NCI-H187 (cell line): ENCODE results near the gene FAM219B.
"Not testable (repeated sequence)": the region's sequence is repeated elsewhere in the genome, so short reads cannot be mapped to it uniquely, and the experiment has no call there.

ENCODE experiments used
- DNase-seq, 2 experiments: peaks; one replicate each; lab custom pipeline; 2025; lab: John Stamatoyannopoulos, UW

The FAM219B gene

DNA sequence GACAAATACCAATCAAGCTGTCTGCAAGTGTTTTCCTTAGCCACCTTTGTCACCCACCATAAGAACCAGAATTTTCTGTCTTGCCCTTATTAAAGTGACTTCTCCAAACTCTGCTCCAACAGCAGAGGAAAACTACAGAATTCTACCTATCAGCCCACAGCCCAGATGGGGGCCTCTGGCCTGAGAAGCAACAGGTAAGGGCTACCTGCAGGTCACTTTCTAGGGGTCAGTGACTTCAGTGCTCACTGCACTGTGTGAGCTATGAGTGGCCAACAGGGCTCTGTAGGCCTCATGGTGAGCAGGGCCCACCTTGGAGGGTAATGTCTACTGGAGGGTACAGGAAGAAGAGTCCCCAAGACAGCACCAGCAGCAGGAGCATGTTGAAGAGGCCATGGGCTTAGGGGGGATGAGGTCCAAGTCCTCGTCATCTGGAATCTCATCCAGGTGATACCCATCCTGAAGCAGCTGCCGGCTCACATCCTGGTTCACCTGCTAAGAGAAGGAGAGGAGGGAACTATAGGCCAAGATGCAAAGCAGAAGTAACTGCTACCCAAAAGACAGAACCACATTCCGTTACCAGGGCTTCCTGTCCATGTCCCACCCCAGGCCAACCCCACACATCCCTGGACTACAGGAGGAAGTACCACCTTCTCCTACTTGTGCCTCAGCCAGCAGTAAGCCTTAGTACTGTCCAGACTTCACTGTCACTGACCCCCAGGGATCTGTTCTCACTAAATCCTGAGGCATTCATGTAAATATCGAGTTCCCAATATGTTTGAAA lies 4.2 kb downstream of the FAM219B start:
- DNase-seq = no peak

GRCh38 chr15:74901612-74902063 lies 5.0 kb downstream of the FAM219B start:
- DNase-seq = peak in 1 of 2 experiments; percentile 11

GRCh38 chr15:74897300-74897701 lies 9.3 kb downstream of the FAM219B start:
- DNase-seq = no peak

GRCh38 chr15:74896316-74896715 lies 10.3 kb downstream of the FAM219B start:
- no peak for DNase-seq

- DNase-seq = no peak
Measured at GRCh38 chr15:74895830-74896229, 10.8 kb downstream of the FAM219B start.

GRCh38 chr15:74894383-74894782 lies 12.3 kb downstream of the FAM219B start:
- DNase-seq = not testable (repeated sequence)

GRCh38 chr15:74893627-74894026 lies 13.0 kb downstream of the FAM219B start:
- no peak for DNase-seq

GRCh38 chr15:74892931-74893330 lies 13.7 kb downstream of the FAM219B start:
- DNase-seq = no peak

GRCh38 chr15:74892313-74892712 lies 14.3 kb downstream of the FAM219B start:
- DNase-seq = no peak

DNA sequence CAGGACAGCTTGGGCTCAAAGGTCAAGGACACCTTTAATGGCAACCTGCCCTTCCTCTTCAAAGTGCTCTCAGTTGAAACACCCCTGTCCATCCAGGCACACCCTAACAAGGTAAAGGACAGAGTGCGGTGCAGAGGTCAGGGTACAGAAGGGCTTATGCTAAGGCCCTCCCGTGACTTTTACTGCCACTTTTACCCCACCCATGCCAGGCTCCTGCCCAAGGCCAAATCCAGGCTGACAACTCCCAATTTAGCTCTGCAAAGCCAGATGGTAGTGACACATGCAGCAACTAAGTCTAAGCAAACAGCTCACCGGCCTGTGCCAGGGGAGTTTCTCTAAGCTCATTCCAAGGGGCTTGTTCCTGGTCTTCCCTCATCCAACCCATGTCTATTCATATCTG lies 15.2 kb downstream of the FAM219B start:
- no peak for DNase-seq

DNA sequence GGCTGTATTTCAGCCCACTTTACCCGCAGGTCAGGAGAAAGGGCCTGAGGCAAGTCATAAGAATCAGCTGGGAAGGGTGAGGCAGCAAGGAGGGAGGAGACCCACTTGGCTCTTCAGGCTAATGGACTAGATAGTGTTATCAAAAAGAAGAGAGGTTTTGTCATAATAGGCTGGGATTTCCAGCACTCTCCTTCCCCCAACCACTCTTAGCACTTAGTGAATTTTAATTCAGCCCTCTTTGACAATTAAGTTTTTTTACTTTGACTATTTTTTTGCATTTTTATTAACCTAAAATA lies 16.0 kb downstream of the FAM219B start:
- no peak for DNase-seq

DNA sequence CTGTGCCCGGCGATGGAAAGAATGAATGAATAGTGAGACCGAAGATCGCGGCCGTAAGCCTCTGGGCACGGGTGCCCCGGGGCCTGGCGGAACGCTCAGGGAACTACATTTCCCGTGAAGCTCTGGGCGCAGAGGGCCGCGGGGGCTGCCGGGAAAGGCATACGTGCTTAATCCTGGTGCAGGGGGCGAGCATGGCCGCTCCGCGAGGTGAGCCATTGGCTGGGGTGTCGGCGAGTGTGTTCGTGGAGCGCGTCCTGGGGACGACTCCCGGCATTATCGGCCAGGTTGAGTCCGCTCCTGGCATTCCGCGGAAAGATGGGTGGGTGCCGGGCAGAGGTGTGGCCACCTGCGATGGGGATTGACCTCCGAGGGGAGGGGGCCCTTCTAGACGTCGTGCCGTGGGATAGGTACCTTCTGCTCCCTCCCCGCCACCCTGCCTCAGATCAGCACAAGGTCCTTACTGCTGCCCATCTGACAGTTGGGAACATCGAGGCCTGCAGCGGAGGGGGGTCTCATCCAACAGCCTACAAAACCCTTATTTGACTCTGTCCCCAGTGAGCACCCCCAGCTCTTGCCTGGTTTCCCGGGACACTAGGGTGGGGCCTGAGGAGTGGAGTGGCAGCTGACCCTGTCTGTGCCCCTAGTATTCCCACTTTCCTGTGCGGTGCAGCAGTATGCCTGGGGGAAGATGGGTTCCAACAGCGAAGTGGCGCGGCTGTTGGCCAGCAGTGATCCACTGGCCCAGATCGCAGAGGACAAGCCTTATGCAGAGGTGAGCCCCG lies 16.6 kb downstream of the FAM219B start, which contains the start of gene MPI:
Gene MPI (plus strand): TSS at position 160 of the 782 bp plus-strand sequence. CDS start 32 bp downstream, at position 192.
- peak; percentile 46 to 66 for DNase-seq

DNA sequence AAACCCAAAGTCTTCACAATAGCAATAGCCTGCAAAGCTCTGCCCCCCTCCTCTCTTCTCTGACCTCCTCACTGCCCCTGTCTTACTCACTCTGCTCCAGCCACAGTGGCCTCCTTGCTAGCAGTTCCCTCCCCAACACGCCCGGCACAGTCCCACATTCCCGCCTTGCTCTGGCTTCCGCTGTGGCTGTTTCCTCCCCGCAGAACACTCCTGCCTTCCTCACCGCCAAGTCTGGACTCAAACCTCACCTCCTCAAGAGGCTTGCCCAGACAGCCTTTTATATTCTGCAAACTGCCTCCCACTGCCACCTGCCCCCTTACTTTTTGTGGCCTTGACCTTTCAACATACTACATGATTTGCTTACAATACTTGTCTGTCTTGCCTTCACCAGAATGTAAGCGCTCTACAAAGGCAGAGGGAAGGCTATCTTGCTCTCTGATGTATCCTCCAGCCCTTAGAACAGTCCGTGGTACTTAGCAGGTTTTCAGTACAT lies 17.2 kb downstream of the FAM219B start:
- DNase-seq = no peak

GRCh38 chr15:74888716-74889115 lies 17.9 kb downstream of the FAM219B start:
- no peak for DNase-seq

GRCh38 chr15:74887537-74888193 lies 19.0 kb downstream of the FAM219B start:
- not testable (repeated sequence) for DNase-seq

DNA sequence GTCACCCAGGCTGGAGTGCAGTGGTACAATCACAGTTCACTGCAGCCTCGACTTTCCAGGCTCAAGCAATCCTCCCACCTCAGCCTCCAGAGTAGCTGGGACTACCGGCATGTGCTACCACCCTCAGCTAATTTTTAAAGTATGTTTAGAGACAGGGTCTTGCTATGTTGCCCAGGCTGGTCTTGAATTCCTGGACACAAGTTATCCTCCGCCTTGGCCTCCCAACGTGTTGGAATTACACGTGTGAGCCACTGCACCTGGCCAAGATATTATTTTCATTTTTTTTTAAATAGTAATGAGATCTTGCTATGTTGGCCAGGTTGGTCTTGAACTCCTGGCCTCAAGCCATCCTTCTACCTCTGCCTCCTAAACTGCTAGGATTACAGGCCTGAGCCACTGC lies 21.2 kb downstream of the FAM219B start:
- no peak for DNase-seq

GRCh38 chr15:74884428-74885223 lies 22.0 kb downstream of the FAM219B start:
- DNase-seq = no peak

GRCh38 chr15:74882528-74882927 lies 24.1 kb downstream of the FAM219B start:
- no peak for DNase-seq

DNA sequence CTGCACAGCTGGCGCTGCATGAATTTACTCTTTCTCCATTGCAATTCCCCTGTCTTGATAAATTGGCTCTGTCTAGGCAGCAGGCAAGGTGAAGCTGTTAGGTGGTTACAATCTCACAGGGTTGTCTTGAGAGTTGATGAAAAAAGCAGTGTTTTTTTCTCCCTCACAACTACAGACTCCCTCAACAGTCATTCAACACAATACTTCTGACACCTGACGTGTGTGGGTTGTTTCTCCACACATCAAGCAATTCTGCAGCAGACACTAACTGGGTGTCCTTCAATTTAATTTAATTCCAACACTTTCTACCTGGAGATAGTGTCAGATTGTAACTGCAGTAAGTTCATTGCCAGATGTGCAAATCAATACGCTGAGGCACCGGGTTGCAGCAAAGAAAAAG lies 28.4 kb downstream of the FAM219B start:
- DNase-seq = no peak

DNA sequence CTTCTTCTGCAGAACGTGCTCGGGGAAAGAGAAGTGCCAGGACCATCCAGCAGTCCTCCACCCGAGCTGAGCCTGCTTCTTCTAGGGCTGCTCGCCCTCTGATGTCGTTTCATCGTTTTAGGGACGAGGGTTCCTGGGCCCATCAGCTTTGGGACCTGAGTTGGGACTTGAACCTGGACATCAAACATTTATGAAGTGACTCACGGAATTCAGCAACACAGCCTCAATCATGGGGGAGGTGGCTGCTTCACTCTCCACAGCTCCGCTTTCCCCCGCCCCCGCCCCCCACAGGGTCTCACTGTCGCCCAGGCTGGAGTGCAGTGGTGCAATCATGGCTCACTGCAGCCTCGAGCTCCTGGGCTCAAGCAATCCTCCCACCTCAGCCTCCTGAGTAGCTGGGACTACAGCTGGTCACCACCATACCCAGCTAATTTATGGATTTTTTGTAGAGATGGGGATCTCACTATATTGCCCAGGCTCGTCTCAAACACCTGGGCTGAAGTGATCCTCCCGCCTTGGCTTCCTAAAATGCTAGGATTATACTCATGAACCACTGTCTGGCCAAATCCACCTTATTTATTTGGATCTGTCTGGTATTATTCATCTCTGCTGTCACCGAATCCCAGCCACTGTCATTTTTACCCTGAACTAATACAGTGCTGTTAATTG lies 32.8 kb downstream of the FAM219B start:
- DNase-seq = no peak
